HepG2 (cell line): ENCODE measurements around the gene CPXM1. TPM values are rescaled to one million over a fixed set of nuclear protein-coding genes. Genes with fewer than 3 reads are reported as not detected.

Experiments used
- AHR ChIP-seq: IDR thresholded peaks from 2 replicates; pipeline ENCODE4 v1.6.1; 2018; ENCODE audit warnings: missing genetic modification reagents, missing compliant biosample characterization
- ARID2 ChIP-seq: sonication (generic); formaldehyde crosslinking; IDR thresholded peaks from 2 replicates; pipeline ENCODE4 v1.8.1; 2022; ENCODE audit warnings: mild to moderate bottlenecking, missing genetic modification reagents, borderline replicate concordance
- ARNTL ChIP-seq: sonication (generic); formaldehyde crosslinking; IDR thresholded peaks from 2 replicates; pipeline ENCODE4 v1.4.0; 2020; ENCODE audit warnings: mild to moderate bottlenecking, missing genetic modification reagents
- CEBPG ChIP-seq: IDR thresholded peaks from 2 replicates; pipeline ENCODE4 v1.6.1; 2016
- EHMT2 ChIP-seq: fragments of 200-600 bp; sonication (generic); IDR thresholded peaks from 2 replicates; pipeline ENCODE4 v1.7.0; 2017; ENCODE audit warnings: antibody characterized with exemption, low read depth, low read length, borderline replicate concordance
- HNRNPK ChIP-seq: fragments of 200-400 bp; formaldehyde crosslinking; IDR thresholded peaks from 2 replicates; pipeline ENCODE4 v1.6.1; 2018; ENCODE audit warnings: low read length, low read depth, moderate library complexity, mild to moderate bottlenecking; ENCODE audit not compliant: poor library complexity, severe bottlenecking
- KAT7 ChIP-seq: IDR thresholded peaks from 2 replicates; pipeline ENCODE4 v1.6.1; 2018; ENCODE audit warnings: borderline replicate concordance, missing compliant biosample characterization
- MED8 ChIP-seq: sonication (generic); formaldehyde crosslinking; IDR thresholded peaks from 2 replicates; pipeline ENCODE4 v1.8.1; 2023; ENCODE audit warnings: mild to moderate bottlenecking, missing genetic modification reagents; ENCODE audit not compliant: insufficient replicate concordance
- NRL ChIP-seq: sonication (generic); formaldehyde crosslinking; IDR thresholded peaks from 2 replicates; pipeline ENCODE4 v1.5.0; 2020; ENCODE audit warnings: missing genetic modification reagents, mild to moderate bottlenecking, moderate library complexity, borderline replicate concordance
- PHF8 ChIP-seq: sonication (generic); formaldehyde crosslinking; IDR thresholded peaks from 2 replicates; pipeline ENCODE4 v1.5.0; 2020; ENCODE audit warnings: missing genetic modification reagents
- POLR2A ChIP-seq, 2 experiments: IDR thresholded peaks; 2 replicates each; pipeline ENCODE4 v1.6.1; 2011; ENCODE audit warnings: low read depth in 2 of 2, low read length in 2 of 2, mild to moderate bottlenecking in 1 of 2, moderate library complexity in 1 of 2; ENCODE audit not compliant: insufficient read depth in 1 of 2
- SIX1 ChIP-seq: sonication (generic); formaldehyde crosslinking; IDR thresholded peaks from 2 replicates; pipeline ENCODE4 v1.4.0; 2020; ENCODE audit warnings: missing genetic modification reagents, borderline replicate concordance
- SP5 ChIP-seq: IDR thresholded peaks from 2 replicates; pipeline ENCODE4 v1.6.1; 2016; ENCODE audit warnings: low read depth, borderline replicate concordance
- STAG1 ChIP-seq: sonication (generic); formaldehyde crosslinking; IDR thresholded peaks from 2 replicates; pipeline ENCODE4 v1.4.0; 2020; ENCODE audit warnings: missing genetic modification reagents
- TBL1XR1 ChIP-seq: fragments of 150-350 bp; IDR thresholded peaks from 2 replicates; pipeline ENCODE4 v1.6.1; 2014; ENCODE audit warnings: borderline replicate concordance, low read length; ENCODE audit not compliant: partially characterized antibody
- ZNF138 ChIP-seq: sonication (generic); formaldehyde crosslinking; IDR thresholded peaks from 2 replicates; pipeline ENCODE4 v1.5.0; 2020; ENCODE audit warnings: mild to moderate bottlenecking, low read depth, missing genetic modification reagents
- ZNF350 ChIP-seq: sonication (generic); formaldehyde crosslinking; IDR thresholded peaks from 2 replicates; pipeline ENCODE4 v1.4.0; 2020; ENCODE audit warnings: mild to moderate bottlenecking, low read depth, missing genetic modification reagents, borderline replicate concordance
- ZNF432 ChIP-seq: sonication (generic); formaldehyde crosslinking; IDR thresholded peaks from 2 replicates; pipeline ENCODE4 v1.5.0; 2020; ENCODE audit warnings: missing genetic modification reagents, mild to moderate bottlenecking, borderline replicate concordance
- ZNF446 ChIP-seq: sonication (generic); formaldehyde crosslinking; IDR thresholded peaks from 2 replicates; pipeline ENCODE4 v1.5.0; 2020; ENCODE audit warnings: mild to moderate bottlenecking, missing genetic modification reagents
- ZNF451 ChIP-seq: sonication (generic); formaldehyde crosslinking; IDR thresholded peaks from 2 replicates; pipeline ENCODE4 v1.5.0; 2020; ENCODE audit warnings: mild to moderate bottlenecking, missing genetic modification reagents
- ZNF7 ChIP-seq: IDR thresholded peaks from 2 replicates; pipeline ENCODE4 v1.6.1; 2016; ENCODE audit warnings: missing biosample characterization, missing genetic modification reagents
- ZNF703 ChIP-seq: sonication (generic); formaldehyde crosslinking; IDR thresholded peaks from 2 replicates; pipeline ENCODE4 v1.5.1; 2020; ENCODE audit warnings: missing genetic modification reagents, mild to moderate bottlenecking, moderate library complexity, borderline replicate concordance
- polyA plus RNA-seq, 8 experiments: library from polyadenylated mRNA; depleted of rRNA in 3 of 8; stranded (reverse) in 7 of 8; unstranded in 1 of 8; fragments of >200 nt; fragmentation: Illumina TruSeq in 4 of 8; extraction: Trizol in 4 of 8; gene quantifications; 2 replicates each; pipeline versions ENCODE4 v1.2.1 to v1.2.3, GENCODE V29; 2011 to 2016; ENCODE audit warnings: low read depth in 4 of 8, missing spikeins in 1 of 8, mixed read lengths in 1 of 8; ENCODE audit not compliant: insufficient read depth in 1 of 8
- total RNA-seq, 5 experiments: library from RNA; depleted of rRNA; stranded (reverse); fragments of >200 nt; fragmentation: Illumina TruSeq; extraction: Trizol; gene quantifications; 2 replicates each; pipeline ENCODE4 v1.2.3, GENCODE V29; 2016; ENCODE audit warnings: low read depth in 1 of 5
- TF ChIP-seq, protein P1 (sequence below): sonication (generic); formaldehyde crosslinking; IDR thresholded peaks from 2 replicates; pipeline ENCODE4 v1.5.0; 2020; ENCODE audit warnings: mild to moderate bottlenecking, missing genetic modification reagents, borderline replicate concordance
- TF ChIP-seq, protein P2 (sequence below): sonication (generic); formaldehyde crosslinking; IDR thresholded peaks from 2 replicates; pipeline ENCODE4 v1.8.1; 2023; ENCODE audit warnings: missing genetic modification reagents, mild to moderate bottlenecking, borderline replicate concordance
- TF ChIP-seq, protein P3 (sequence below): sonication (generic); formaldehyde crosslinking; IDR thresholded peaks from 2 replicates; pipeline ENCODE4 v1.4.0; 2020; ENCODE audit warnings: missing genetic modification reagents

CPXM1 gene
- total and polyA plus RNA-seq, 2 of the 13 experiments (the other 11 are each of a cell fraction or from before 2014, with no cell fraction given), result 0.07 TPM; not detected in 1

DNA sequence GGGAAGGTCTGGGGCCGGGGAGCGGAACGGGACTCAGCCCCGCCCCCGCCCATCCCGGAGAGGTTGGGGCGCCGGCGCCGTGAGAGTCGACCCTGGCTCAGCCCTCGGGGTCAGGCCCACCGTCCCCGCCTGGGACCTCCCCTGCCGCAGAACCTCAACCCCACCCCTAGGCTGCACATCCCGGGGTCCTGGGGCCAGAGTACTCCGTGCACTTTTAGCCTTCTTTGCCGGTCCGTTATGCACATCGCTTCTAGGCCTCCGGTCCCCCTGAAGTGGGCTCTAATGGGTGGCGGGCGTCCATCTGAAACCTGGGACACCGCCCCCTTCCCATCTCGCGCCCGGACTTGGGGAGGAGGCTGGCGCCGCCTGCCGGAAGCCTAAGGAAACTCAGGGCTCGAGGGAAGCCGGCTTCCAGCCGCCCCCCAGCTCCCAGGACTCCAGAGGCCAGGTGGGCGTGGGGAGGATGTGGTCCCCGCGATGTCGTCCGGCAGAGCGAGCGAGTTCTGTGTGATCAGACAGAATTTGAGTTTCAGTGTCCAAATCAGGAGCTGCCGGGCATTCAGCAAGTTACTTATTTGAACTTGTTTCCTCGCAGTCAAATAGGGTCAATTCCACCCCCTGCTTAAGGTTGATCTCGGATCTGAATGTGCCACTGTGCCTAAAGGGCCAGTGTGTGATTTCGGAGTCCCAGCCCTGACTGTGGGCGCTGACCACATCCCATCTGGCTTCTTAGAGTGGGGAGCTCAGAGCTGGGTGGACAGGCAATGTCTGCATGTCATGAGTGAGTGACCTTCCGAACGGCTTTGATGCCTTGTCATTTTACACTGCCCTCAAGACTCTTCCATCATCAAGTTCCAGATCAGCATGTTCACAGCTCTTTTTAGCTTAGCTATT is 47.6 kb downstream of the CPXM1 start (continued):
- TF ChIP-seq, protein P1, sequence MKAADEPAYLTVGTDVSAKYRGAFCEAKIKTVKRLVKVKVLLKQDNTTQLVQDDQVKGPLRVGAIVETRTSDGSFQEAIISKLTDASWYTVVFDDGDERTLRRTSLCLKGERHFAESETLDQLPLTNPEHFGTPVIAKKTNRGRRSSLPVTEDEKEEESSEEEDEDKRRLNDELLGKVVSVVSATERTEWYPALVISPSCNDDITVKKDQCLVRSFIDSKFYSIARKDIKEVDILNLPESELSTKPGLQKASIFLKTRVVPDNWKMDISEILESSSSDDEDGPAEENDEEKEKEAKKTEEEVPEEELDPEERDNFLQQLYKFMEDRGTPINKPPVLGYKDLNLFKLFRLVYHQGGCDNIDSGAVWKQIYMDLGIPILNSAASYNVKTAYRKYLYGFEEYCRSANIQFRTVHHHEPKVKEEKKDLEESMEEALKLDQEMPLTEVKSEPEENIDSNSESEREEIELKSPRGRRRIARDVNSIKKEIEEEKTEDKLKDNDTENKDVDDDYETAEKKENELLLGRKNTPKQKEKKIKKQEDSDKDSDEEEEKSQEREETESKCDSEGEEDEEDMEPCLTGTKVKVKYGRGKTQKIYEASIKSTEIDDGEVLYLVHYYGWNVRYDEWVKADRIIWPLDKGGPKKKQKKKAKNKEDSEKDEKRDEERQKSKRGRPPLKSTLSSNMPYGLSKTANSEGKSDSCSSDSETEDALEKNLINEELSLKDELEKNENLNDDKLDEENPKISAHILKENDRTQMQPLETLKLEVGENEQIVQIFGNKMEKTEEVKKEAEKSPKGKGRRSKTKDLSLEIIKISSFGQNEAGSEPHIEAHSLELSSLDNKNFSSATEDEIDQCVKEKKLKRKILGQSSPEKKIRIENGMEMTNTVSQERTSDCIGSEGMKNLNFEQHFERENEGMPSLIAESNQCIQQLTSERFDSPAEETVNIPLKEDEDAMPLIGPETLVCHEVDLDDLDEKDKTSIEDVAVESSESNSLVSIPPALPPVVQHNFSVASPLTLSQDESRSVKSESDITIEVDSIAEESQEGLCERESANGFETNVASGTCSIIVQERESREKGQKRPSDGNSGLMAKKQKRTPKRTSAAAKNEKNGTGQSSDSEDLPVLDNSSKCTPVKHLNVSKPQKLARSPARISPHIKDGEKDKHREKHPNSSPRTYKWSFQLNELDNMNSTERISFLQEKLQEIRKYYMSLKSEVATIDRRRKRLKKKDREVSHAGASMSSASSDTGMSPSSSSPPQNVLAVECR (CRISPR knock-in tag), result 0 out of 2 replicates have a peak, but pooled peaks have one; percentile 36
- TF ChIP-seq ZNF446, result peak; percentile 80; the same call in 1 of the 2 replicates
- TF ChIP-seq ZNF451, result no peak
- TF ChIP-seq ARID2 (CRISPR knock-in tag), result no peak
- no peak for TF ChIP-seq TBL1XR1
- no peak for TF ChIP-seq SIX1 (CRISPR knock-in tag)
- TF ChIP-seq, protein P2, sequence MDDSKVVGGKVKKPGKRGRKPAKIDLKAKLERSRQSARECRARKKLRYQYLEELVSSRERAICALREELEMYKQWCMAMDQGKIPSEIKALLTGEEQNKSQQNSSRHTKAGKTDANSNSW (CRISPR knock-in tag), result no peak
- no peak for TF ChIP-seq ZNF432
- TF ChIP-seq KAT7 (CRISPR knock-in tag), result no peak
- peak; percentile 50 for TF ChIP-seq STAG1
- TF ChIP-seq POLR2A (IDR thresholded peaks at IDR 0.05; ENCODE audit: insufficient read depth in 1 of 2, low read depth in 2 of 2, low read length in 2 of 2), result no peak
- TF ChIP-seq, protein P3, sequence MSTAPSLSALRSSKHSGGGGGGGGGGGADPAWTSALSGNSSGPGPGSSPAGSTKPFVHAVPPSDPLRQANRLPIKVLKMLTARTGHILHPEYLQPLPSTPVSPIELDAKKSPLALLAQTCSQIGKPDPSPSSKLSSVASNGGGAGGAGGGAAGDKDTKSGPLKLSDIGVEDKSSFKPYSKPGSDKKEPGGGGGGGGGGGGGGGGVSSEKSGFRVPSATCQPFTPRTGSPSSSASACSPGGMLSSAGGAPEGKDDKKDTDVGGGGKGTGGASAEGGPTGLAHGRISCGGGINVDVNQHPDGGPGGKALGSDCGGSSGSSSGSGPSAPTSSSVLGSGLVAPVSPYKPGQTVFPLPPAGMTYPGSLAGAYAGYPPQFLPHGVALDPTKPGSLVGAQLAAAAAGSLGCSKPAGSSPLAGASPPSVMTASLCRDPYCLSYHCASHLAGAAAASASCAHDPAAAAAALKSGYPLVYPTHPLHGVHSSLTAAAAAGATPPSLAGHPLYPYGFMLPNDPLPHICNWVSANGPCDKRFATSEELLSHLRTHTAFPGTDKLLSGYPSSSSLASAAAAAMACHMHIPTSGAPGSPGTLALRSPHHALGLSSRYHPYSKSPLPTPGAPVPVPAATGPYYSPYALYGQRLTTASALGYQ, result no peak
- no peak for TF ChIP-seq ZNF703 (CRISPR knock-in tag)
- TF ChIP-seq EHMT2, result no peak
- TF ChIP-seq NRL (CRISPR knock-in tag), result no peak
- no peak; the same call in 1 of the 2 replicates for TF ChIP-seq PHF8
- TF ChIP-seq ZNF7 (CRISPR knock-in tag), result no peak
- TF ChIP-seq MED8 (CRISPR knock-in tag), result peak; percentile 71
- TF ChIP-seq AHR (CRISPR knock-in tag), result no peak
- no peak for TF ChIP-seq CEBPG (CRISPR knock-in tag)
- TF ChIP-seq SP5 (CRISPR knock-in tag), result no peak
- no peak for TF ChIP-seq ARNTL (CRISPR knock-in tag)
- TF ChIP-seq HNRNPK, result no peak
- no peak for TF ChIP-seq ZNF138 (CRISPR knock-in tag)
- TF ChIP-seq ZNF350 (CRISPR knock-in tag), result no peak
